OCI-LY7 (cell line): ENCODE data around the gene C10orf90.

Experiments used
- EZH2phosphoT487 ChIP-seq: fragments of 200-600 bp; sonication (generic); IDR thresholded peaks from 2 replicates; pipeline ENCODE4 v1.6.1; 2018; ENCODE audit warnings: low read depth, borderline replicate concordance, mild to moderate bottlenecking, mixed run types, antibody characterized with exemption, low read length, moderate library complexity, mixed read lengths
- TF ChIP-seq, protein P1 (sequence below): fragments of 200-600 bp; sonication (generic); conservative IDR thresholded peaks from 2 replicates; pipeline ENCODE4 v1.5.1; 2014; ENCODE audit warnings: mild to moderate bottlenecking, antibody characterized with exemption, low read length, moderate library complexity, mixed read lengths

DNA sequence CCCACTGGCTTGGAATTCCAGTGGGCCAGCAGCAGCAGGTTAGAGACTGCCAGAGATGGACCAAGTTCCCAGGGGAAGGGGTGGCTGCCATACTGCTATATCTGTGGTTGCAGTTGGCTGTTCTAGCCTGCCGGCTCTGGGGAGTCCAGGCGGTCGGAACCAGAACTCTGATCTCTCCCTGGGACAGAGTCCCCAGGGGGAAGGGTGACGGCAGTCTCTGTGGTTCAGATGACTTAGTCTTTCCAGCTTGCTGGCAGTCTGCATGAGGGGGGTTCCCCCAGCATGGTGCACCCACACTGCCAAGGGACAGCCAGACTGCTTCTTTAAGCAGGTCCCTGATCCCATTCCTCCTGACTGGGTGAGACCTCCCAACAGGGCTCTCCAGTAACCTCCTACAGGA, 82.5 kb downstream of the C10orf90 start:
- TF ChIP-seq, protein P1, sequence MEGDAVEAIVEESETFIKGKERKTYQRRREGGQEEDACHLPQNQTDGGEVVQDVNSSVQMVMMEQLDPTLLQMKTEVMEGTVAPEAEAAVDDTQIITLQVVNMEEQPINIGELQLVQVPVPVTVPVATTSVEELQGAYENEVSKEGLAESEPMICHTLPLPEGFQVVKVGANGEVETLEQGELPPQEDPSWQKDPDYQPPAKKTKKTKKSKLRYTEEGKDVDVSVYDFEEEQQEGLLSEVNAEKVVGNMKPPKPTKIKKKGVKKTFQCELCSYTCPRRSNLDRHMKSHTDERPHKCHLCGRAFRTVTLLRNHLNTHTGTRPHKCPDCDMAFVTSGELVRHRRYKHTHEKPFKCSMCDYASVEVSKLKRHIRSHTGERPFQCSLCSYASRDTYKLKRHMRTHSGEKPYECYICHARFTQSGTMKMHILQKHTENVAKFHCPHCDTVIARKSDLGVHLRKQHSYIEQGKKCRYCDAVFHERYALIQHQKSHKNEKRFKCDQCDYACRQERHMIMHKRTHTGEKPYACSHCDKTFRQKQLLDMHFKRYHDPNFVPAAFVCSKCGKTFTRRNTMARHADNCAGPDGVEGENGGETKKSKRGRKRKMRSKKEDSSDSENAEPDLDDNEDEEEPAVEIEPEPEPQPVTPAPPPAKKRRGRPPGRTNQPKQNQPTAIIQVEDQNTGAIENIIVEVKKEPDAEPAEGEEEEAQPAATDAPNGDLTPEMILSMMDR: no peak
- TF ChIP-seq EZH2phosphoT487: no peak
